ENCODE measurements around the gene ATP1B4. TPM values are rescaled to one million over a fixed set of nuclear protein-coding genes. Genes with fewer than 3 reads are reported as not detected.

ATP1B4 gene
- total and polyA plus RNA-seq, 4 donors = not detected

DNA sequence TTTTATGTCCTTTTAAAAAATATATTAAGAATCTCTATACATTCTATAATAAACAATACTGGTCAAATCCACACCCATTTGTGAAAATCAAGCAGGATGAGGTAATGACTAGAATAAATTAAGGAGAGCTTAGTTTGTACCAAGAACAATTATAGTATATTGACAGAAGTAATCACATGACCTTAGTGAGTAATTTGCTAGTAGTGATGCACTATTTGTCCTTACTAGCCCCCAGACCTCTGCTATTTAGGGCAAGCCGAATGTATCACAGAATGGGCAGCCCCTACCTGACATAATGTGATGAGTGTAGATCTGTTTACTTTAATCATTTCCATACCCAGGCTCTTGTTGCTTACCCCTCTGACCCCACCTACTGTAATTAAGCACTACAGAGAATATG lies 15.8 kb downstream of the ATP1B4 start:
- no peak for DNase-seq (ENCODE audit: low spot score)
- no peak for TF ChIP-seq GABPA (IDR thresholded peaks at IDR 0.05 in 1 of 2, conservative IDR thresholded peaks at IDR 0.05 in 1 of 2)
- TF ChIP-seq, protein P1, sequence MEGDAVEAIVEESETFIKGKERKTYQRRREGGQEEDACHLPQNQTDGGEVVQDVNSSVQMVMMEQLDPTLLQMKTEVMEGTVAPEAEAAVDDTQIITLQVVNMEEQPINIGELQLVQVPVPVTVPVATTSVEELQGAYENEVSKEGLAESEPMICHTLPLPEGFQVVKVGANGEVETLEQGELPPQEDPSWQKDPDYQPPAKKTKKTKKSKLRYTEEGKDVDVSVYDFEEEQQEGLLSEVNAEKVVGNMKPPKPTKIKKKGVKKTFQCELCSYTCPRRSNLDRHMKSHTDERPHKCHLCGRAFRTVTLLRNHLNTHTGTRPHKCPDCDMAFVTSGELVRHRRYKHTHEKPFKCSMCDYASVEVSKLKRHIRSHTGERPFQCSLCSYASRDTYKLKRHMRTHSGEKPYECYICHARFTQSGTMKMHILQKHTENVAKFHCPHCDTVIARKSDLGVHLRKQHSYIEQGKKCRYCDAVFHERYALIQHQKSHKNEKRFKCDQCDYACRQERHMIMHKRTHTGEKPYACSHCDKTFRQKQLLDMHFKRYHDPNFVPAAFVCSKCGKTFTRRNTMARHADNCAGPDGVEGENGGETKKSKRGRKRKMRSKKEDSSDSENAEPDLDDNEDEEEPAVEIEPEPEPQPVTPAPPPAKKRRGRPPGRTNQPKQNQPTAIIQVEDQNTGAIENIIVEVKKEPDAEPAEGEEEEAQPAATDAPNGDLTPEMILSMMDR (IDR thresholded peaks at IDR 0.05; ENCODE audit: low read depth, low read length, missing input control) = no peak
- TF ChIP-seq TAF1 (conservative IDR thresholded peaks at IDR 0.05) = no peak
- TF ChIP-seq RXRA (IDR thresholded peaks at IDR 0.05) = no peak
- TF ChIP-seq NR2F2 (IDR thresholded peaks at IDR 0.05) = no peak
- no peak for TF ChIP-seq FOXA1 (IDR thresholded peaks at IDR 0.05)
- no peak for TF ChIP-seq YY1 (IDR thresholded peaks at IDR 0.05)
- TF ChIP-seq, protein P2, sequence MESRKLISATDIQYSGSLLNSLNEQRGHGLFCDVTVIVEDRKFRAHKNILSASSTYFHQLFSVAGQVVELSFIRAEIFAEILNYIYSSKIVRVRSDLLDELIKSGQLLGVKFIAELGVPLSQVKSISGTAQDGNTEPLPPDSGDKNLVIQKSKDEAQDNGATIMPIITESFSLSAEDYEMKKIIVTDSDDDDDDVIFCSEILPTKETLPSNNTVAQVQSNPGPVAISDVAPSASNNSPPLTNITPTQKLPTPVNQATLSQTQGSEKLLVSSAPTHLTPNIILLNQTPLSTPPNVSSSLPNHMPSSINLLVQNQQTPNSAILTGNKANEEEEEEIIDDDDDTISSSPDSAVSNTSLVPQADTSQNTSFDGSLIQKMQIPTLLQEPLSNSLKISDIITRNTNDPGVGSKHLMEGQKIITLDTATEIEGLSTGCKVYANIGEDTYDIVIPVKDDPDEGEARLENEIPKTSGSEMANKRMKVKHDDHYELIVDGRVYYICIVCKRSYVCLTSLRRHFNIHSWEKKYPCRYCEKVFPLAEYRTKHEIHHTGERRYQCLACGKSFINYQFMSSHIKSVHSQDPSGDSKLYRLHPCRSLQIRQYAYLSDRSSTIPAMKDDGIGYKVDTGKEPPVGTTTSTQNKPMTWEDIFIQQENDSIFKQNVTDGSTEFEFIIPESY (IDR thresholded peaks at IDR 0.05) = no peak
- TF ChIP-seq, protein P3, sequence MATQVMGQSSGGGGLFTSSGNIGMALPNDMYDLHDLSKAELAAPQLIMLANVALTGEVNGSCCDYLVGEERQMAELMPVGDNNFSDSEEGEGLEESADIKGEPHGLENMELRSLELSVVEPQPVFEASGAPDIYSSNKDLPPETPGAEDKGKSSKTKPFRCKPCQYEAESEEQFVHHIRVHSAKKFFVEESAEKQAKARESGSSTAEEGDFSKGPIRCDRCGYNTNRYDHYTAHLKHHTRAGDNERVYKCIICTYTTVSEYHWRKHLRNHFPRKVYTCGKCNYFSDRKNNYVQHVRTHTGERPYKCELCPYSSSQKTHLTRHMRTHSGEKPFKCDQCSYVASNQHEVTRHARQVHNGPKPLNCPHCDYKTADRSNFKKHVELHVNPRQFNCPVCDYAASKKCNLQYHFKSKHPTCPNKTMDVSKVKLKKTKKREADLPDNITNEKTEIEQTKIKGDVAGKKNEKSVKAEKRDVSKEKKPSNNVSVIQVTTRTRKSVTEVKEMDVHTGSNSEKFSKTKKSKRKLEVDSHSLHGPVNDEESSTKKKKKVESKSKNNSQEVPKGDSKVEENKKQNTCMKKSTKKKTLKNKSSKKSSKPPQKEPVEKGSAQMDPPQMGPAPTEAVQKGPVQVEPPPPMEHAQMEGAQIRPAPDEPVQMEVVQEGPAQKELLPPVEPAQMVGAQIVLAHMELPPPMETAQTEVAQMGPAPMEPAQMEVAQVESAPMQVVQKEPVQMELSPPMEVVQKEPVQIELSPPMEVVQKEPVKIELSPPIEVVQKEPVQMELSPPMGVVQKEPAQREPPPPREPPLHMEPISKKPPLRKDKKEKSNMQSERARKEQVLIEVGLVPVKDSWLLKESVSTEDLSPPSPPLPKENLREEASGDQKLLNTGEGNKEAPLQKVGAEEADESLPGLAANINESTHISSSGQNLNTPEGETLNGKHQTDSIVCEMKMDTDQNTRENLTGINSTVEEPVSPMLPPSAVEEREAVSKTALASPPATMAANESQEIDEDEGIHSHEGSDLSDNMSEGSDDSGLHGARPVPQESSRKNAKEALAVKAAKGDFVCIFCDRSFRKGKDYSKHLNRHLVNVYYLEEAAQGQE (IDR thresholded peaks at IDR 0.05) = no peak
- no peak for TF ChIP-seq HNF4G (IDR thresholded peaks at IDR 0.05)
- TF ChIP-seq, protein P4, sequence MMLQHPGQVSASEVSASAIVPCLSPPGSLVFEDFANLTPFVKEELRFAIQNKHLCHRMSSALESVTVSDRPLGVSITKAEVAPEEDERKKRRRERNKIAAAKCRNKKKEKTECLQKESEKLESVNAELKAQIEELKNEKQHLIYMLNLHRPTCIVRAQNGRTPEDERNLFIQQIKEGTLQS (IDR thresholded peaks at IDR 0.05) = no peak
- H3K36me3 ChIP-seq (ENCODE audit: control insufficient read depth in 4 of 4, insufficient read depth in 3 of 4, low read depth in 1 of 4, low read length in 3 of 4) = no peaks in the 10 kb centered on the region
- H3K9ac ChIP-seq (ENCODE audit: low read depth in 1 of 2, low read length in 2 of 2) = no peak overlapping the region
- H3K4me3 ChIP-seq (ENCODE audit: low read depth in 1 of 3, low read length in 3 of 3) = no peak overlapping the region
- no peak overlapping the region for H3K27ac ChIP-seq (ENCODE audit: low read depth in 1 of 2, low read length in 2 of 2)
- H3K27me3 ChIP-seq (ENCODE audit: control insufficient read depth in 4 of 4, insufficient read depth in 4 of 4, low read length in 3 of 4) = peaks cover 0 to 2% (median 0%) of the 10 kb centered on the region in 4 donors
- 92% methylated on average over 1 of the region's 1 CpG for WGBS
- H3K4me1 ChIP-seq (ENCODE audit: control insufficient read depth in 4 of 4, insufficient read depth in 4 of 4, low read length in 3 of 4) = no peaks in the 10 kb centered on the region
- H3K9me3 ChIP-seq (ENCODE audit: control insufficient read depth in 4 of 4, low read length in 3 of 4) = no peaks in the 10 kb centered on the region

DNA sequence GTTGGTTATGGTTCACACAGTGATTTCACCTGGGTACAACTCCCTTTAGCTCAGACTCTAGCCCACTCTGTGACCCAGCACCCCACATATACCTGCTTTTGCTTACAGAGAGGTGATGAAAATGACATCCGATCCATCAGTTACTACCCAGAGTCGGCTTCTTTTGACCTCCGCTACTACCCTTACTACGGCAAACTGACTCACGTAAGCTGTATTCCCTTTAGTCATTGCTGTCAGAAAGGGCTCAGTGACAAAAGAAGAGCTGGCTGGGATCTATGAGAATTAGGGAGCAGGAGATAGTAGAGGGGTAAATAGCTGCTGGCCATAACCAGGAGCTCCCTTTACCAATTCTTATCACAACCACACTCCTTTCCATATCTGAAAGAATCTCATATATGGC lies 16.7 kb downstream of the ATP1B4 start:
- Histone ChIP-seq H3K4me1 (ENCODE audit: control insufficient read depth in 4 of 4, insufficient read depth in 4 of 4, low read length in 3 of 4) (no peaks in the 10 kb centered on the region), H3K27me3 (ENCODE audit: control insufficient read depth in 4 of 4, insufficient read depth in 4 of 4, low read length in 3 of 4) (peaks cover 0 to 2% (median 0%) of the 10 kb centered on the region in 4 donors), H3K9ac (ENCODE audit: low read depth in 1 of 2, low read length in 2 of 2) (no peak overlapping the region), H3K4me3 (ENCODE audit: low read depth in 1 of 3, low read length in 3 of 3) (no peak overlapping the region), H3K36me3 (ENCODE audit: control insufficient read depth in 4 of 4, insufficient read depth in 3 of 4, low read depth in 1 of 4, low read length in 3 of 4) (no peaks in the 10 kb centered on the region), H3K27ac (ENCODE audit: low read depth in 1 of 2, low read length in 2 of 2) (no peak overlapping the region), H3K9me3 (ENCODE audit: control insufficient read depth in 4 of 4, low read length in 3 of 4) (no peaks in the 10 kb centered on the region)
- WGBS = 97% methylated on average over 5 of the region's 5 CpGs
- DNase-seq (ENCODE audit: low spot score) = no peak
- TF ChIP-seq FOXA1 (IDR thresholded peaks at IDR 0.05) (no peak), HNF4G (IDR thresholded peaks at IDR 0.05) (no peak), TAF1 (conservative IDR thresholded peaks at IDR 0.05) (no peak), HNF4A (conservative IDR thresholded peaks at IDR 0.05) (no peak), RXRA (IDR thresholded peaks at IDR 0.05) (no peak), SP1 (IDR thresholded peaks at IDR 0.05) (no peak)
- TF ChIP-seq, protein P3 (IDR thresholded peaks at IDR 0.05) = no peak
- TF ChIP-seq, protein P1 (IDR thresholded peaks at IDR 0.05; ENCODE audit: low read depth, low read length, missing input control) = no peak
- TF ChIP-seq, protein P4 (IDR thresholded peaks at IDR 0.05) = no peak
- TF ChIP-seq, protein P5, sequence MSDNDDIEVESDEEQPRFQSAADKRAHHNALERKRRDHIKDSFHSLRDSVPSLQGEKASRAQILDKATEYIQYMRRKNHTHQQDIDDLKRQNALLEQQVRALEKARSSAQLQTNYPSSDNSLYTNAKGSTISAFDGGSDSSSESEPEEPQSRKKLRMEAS (IDR thresholded peaks at IDR 0.05) = no peak

Data from liver (tissue), 9 donors.